Lower leg skin (tissue), 3 donors: ENCODE results near the gene PTPN1.

Experiments
- CTCF ChIP-seq, 3 donors: fragments of 450-650 bp; IDR thresholded peaks; one replicate each; pipeline ENCODE4 v1.5.1; 2016; ENCODE audit warnings: antibody characterized with exemption in 3 of 3, mild to moderate bottlenecking in 3 of 3, moderate library complexity in 2 of 3
- POLR2A ChIP-seq, 2 donors: fragments of 450-650 bp; IDR thresholded peaks; one replicate each; pipeline ENCODE4 v1.6.1; 2016 to 2017; ENCODE audit warnings: antibody characterized with exemption in 2 of 2, mild to moderate bottlenecking in 1 of 2, moderate library complexity in 1 of 2

GRCh38 chr20:50583442-50584150 is 73.4 kb downstream of the PTPN1 start:
- TF ChIP-seq POLR2A (IDR thresholded peaks at IDR 0.05) (no peak), CTCF (IDR thresholded peaks at IDR 0.05) (no peak)
